PC-9 (cell line): Measurements from ENCODE around the gene LHX4.

ENCODE experiments used
- EZH2 ChIP-seq: fragments of 200-600 bp; sonication (generic); IDR thresholded peaks from 2 replicates; pipeline ENCODE4 v1.8.0; 2017; ENCODE audit warnings: antibody characterized with exemption, low read depth
- TF ChIP-seq, protein P1 (sequence below): fragments of 200-600 bp; sonication (generic); conservative IDR thresholded peaks from 2 replicates; pipeline ENCODE4 v1.6.1; 2017; ENCODE audit warnings: mixed run types, antibody characterized with exemption, mild to moderate bottlenecking, moderate library complexity

DNA sequence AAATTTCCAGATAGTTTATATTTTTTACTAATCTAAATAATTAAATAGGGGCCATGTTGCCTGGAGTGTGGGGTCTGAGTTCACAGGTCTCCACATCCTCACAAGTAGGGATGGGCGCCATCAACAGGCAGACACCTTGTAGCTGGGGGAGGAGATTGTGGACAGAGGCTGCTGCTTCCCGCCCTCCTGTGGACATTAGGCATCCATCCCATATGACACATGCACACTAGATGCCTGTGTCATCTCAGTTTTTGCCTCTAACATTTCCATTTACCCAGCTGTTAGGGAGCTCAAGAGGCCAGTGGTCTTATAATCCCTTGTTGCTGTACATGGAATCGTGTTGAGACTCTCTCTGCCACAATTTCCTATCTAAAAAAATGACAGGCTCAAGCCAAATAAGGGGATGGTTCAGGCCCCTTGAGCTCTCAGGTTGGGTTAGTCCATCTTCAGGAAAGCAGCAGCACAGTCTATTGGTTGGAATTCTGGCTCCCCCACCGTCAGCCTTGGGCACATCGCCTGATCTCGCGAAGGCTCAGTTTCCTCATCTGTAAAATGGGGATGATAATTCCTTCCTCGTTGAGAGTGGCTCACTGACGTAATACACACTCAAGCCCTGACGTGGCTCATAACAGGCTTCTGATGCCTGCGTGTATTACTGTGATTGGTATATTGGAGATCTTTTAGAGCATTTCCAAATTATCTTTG lies 13.6 kb downstream of the LHX4 start:
- TF ChIP-seq, protein P1, sequence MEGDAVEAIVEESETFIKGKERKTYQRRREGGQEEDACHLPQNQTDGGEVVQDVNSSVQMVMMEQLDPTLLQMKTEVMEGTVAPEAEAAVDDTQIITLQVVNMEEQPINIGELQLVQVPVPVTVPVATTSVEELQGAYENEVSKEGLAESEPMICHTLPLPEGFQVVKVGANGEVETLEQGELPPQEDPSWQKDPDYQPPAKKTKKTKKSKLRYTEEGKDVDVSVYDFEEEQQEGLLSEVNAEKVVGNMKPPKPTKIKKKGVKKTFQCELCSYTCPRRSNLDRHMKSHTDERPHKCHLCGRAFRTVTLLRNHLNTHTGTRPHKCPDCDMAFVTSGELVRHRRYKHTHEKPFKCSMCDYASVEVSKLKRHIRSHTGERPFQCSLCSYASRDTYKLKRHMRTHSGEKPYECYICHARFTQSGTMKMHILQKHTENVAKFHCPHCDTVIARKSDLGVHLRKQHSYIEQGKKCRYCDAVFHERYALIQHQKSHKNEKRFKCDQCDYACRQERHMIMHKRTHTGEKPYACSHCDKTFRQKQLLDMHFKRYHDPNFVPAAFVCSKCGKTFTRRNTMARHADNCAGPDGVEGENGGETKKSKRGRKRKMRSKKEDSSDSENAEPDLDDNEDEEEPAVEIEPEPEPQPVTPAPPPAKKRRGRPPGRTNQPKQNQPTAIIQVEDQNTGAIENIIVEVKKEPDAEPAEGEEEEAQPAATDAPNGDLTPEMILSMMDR: no peak
- no peak for TF ChIP-seq EZH2
